Stimulated activated CD8-positive, alpha-beta memory T cell treated with anti-CD3 and anti-CD28 coated beads, Interleukin-2, amount 100 ng/mL, for 1 hour (primary cell): ENCODE data around the gene NLK.
"Not testable (repeated sequence)": the region's sequence is repeated elsewhere in the genome, so short reads cannot be mapped to it uniquely, and the experiment has no call there.

Experiments used
- DNase-seq, 2 donors: peaks; one replicate each; pipeline ENCODE4 v3.0.0-alpha.2; 2020; ENCODE audit warnings: low read depth in 2 of 2

NLK gene

DNA sequence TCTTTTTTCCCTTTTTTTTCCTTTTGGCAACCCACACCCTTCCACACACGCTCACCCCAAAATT lies at the start of gene NLK:
TSS of gene NLK (plus strand) at position 21 of the 64 bp plus-strand sequence. CDS start 197 bp downstream, outside the sequence.
- no peak for DNase-seq

DNA sequence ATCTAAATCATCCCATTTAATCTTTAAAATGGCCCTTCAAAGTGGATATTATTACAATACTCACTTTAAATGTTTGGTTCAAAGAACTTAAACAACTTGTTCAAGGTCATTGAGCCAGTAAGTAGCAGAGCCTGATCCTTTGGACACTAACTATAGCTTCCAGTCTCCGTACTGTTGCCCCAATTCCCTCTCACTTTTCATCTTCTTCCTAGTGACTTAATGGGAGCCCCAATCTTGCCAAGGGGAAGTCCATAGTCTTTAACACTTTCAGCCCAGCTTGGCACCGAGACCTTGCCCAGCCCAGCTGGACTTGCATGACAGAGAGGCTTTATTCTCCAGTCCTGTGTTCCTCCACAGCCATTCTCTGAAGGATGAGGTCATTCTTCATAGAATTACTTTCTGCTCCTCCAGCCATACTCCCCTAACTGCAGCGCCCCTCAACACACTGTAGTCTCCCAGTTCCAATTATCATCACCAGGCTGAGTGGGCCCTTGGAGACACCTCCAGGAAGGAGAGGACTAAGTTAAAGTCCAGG lies 49.2 kb upstream of the NLK start:
- no peak for DNase-seq

- no peak for DNase-seq
Measured at GRCh38 chr17:27993723-27994310, 48.7 kb upstream of the NLK start.

- no peak for DNase-seq
Measured at GRCh38 chr17:27994586-27994985, 47.9 kb upstream of the NLK start.

DNA sequence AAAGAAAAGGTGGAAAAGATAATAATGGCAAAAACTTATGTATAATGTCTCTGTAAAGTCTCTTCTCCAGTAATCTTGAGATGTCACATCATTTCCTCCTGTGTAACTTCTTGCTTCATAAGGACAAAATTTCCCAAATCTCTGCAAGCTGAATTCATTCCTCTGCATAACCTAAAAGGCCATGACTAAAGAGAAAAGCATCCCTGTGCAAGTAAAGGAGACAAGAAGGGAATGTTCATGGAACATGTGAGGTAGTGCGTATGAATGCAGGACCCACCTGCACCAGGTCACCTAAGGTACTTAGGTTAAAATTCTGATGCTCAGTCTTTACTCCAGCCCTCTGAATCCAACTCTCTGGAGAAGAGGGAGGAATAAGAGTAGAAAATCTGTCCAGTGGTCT lies 46.9 kb upstream of the NLK start:
- DNase-seq = no peak

- DNase-seq = no peak
Measured at GRCh38 chr17:27996202-27997043, 46.1 kb upstream of the NLK start.

DNA sequence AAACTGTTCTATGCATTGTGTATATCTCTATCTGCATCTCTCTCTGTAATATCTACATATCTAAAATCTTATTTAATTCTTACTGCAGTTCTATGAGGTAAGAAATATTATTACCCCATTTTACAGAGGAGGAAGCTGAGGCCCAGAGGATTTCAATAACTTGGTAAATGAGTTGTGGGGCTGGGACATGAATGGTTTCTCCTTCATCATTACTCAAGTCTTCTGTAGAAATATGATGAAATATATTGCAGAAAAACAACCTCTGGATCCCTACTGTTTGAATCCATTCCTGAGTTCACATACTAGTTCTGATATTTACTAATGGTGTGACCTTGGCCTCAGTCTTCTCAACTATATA lies 45.5 kb upstream of the NLK start:
- DNase-seq = no peak

DNA sequence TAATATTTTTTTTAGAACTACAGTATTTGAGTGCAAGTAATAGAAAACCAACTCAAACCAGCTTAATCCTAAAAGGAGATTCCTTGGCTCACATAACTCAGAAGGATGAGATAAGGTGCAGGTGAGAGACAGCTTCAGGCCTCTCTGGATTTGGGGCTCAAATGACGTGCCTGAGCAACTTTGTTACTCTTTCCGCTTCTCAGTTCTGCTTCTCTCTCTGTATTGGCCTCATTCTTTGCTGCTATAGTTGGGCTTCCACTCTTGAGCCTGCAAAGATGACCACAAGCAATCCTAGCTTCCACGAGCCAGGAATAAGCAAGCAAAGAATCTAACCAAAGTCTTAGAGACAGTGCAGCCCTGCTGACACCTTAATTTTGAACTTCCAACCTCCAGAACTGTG lies 45.0 kb upstream of the NLK start:
- no peak for DNase-seq

DNA sequence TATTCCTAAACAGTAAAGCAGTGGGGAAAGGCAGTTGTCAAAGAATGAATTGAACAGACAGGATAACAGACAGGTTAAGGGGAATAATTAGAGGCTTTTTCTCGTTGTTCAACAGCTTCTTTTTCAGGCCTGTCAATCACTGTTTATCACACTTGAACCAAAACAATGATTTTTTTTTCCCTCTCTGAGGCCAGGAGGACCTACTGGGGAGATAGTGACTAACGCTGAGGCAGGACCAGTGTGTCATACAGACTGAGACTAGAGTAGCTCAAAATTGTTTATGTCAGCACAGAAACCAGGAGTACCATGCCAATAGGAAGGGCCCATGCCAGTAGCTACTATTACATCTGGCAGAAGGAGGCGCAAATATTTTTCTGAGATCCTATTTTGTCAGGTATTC lies 41.3 kb upstream of the NLK start:
- no peak for DNase-seq

DNA sequence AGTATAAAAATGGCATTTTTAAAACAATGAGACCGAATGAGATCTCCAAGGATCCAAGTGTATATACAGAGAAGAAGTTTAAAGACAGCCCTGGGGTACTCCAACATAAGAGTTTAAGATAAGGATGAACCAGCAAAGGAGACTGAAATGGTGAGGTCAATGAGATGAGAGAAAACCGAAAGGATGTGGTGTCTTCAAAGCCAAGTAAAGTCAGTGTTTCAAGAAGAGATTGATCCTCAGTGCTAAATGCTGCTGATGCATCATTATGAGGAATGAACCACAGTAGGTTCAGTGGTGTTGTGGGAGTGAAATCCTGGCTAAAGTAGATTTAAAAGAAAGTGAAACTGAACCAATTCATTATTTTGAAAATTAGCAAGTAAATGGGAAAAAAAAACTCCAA lies 38.1 kb upstream of the NLK start:
- no peak for DNase-seq

- DNase-seq = not testable (repeated sequence)
Measured at GRCh38 chr17:28007925-28008324, 34.6 kb upstream of the NLK start.

- DNase-seq = no peak
Measured at GRCh38 chr17:28008513-28008912, 34.0 kb upstream of the NLK start.

GRCh38 chr17:28010406-28010805 lies 32.1 kb upstream of the NLK start:
- no peak for DNase-seq

- DNase-seq = no peak
Measured at GRCh38 chr17:28018439-28019070, 23.9 kb upstream of the NLK start.

- no peak for DNase-seq
Measured at GRCh38 chr17:28020515-28020914, 22.0 kb upstream of the NLK start.

GRCh38 chr17:28029044-28029443 lies 13.4 kb upstream of the NLK start:
- DNase-seq = no peak

DNA sequence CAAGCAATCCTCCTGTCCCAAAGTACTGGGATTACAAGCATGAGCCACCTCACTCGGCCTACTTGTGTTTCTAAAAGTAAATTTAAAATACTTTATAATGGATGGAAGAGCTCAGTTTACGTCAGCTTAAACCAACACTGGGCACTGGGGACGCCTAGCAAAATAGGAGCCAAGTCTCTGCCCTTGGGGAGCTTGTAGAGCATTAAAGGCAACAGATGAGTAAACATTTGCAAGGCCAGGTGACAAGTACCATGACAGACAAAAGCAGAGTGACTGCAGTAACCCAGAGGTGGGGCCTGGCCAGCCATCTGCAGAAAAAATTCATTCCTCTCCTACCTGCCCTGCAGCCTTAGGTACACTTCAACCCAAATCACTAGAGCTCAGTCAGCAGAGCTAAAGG lies 12.1 kb upstream of the NLK start:
- no peak for DNase-seq

DNA sequence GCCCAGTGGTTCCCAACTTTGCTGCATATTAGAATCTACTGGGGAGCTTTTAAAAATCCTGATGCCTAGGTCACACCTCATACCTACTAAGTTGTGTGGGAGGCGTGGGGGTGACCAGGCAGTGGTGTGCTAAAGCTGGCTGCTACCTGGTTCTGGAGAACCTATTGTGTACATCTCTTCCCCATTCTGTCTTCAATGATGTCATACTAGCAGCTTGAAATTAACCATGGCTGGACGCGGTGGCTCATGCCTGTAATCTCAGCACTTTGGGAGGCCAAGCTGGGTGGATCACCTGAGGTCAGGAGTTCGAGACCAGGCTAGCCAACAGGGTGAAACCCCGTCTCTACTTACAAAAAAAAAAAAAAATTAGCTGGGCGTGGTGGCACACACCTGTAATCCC lies 11.3 kb upstream of the NLK start:
- DNase-seq = no peak

DNA sequence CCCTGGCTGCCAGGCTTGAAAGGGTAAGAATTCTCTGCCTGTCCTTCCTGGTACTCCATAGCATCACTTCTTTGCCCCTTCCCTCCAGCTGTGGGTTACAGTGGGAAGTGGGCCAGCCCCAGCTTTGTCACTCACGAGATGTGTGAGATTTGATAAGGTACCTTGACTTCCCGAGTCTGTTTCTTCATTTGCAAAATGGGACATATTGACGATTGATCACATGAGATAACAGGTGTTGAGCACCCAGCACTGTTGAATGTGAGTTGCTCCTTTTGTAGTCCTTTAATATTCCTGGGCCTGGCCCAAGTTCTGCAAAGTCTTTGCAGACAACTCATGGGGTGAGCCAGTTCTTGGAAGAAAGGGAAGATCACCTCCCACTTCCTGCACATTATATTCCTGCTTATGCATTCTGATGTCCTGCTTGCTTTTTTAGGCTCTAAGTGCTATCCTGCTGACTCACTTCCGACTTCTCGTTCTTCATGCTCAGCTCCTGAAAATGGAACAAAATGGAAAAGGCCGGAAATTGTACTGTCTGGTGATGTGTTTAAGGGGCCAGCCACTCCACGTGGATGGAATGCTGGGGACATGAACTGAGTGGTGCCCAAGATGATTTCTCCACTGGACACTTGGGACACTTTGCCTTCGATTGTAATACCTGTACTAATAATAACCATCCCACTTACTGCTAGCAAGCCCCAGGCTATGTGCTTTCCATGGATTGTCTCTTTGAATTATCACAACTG lies 8.3 kb upstream of the NLK start:
- DNase-seq = no peak

DNA sequence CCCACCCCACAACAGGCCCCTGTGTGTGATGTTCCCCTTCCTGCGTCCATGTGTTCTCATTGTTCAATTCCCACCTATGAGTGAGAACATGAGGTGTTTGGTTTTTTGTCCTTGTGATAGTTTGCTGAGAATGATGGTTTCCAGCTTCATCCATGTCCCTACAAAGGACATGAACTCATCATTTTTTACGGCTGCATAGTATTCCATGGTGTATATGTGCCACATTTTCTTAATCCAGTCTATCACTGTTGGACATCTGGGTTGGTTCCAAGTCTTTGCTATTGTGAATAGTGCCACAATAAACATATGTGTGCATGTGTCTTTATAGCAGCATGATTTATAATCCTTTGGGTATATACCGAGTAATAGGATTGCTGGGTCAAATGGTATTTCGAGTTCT lies 7.0 kb upstream of the NLK start:
- DNase-seq = not testable (repeated sequence)

GRCh38 chr17:28035884-28036283 lies 6.6 kb upstream of the NLK start:
- DNase-seq = not testable (repeated sequence)

GRCh38 chr17:28038802-28039201 lies 3.7 kb upstream of the NLK start:
- no peak for DNase-seq

DNA sequence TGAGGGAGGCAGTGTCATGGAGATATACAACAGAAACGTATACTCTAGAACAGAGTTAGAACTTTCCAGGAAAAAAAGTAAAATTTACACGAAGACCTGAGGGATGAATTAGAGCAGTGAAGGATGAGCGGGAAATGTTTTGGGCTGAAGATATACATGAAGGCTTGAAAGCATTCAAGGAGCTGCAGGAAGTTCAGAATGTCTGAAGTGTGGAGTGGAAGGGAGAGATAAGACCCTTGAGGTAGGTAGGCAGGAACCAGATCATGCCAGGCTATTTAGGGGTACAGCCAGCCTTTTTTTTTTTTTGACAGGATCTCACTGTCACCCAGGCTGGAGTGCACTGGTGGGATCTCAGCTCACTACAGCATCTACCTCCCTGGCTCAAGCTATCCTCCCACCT lies 3.2 kb upstream of the NLK start:
- DNase-seq = no peak
